ENCODE data around the gene COL23A1.

The COL23A1 gene

DNA sequence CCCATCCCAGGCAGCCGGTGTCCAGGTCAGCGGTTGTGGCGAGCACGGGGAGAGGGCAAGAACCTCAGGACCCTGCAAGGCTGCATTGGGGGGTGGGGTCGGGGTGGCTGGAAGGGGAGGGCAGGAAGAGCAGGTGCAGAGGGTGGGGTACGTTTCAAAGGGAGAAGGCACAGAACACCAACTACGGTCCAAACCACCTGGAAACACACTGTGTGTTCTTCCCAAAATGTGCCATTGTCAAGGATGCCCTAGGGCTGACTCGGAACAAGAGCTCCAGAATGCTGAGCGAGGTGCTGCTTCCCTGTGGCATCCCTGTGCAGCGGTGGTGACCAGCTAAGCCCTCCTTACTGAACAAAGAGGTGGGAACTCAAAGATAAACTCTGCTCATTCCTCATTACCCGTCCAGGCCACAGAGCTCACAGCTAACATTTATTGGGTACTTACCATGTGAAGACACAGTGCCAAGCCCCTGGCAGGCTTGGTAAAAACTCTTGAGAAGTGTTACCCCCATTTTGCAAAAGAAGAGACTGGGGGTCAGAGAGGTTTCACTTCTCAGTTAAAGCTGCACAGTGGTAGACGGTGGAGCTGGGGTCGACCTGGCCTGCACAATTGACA lies 153.8 kb downstream of the COL23A1 start:
- TF ChIP-seq, protein P1, sequence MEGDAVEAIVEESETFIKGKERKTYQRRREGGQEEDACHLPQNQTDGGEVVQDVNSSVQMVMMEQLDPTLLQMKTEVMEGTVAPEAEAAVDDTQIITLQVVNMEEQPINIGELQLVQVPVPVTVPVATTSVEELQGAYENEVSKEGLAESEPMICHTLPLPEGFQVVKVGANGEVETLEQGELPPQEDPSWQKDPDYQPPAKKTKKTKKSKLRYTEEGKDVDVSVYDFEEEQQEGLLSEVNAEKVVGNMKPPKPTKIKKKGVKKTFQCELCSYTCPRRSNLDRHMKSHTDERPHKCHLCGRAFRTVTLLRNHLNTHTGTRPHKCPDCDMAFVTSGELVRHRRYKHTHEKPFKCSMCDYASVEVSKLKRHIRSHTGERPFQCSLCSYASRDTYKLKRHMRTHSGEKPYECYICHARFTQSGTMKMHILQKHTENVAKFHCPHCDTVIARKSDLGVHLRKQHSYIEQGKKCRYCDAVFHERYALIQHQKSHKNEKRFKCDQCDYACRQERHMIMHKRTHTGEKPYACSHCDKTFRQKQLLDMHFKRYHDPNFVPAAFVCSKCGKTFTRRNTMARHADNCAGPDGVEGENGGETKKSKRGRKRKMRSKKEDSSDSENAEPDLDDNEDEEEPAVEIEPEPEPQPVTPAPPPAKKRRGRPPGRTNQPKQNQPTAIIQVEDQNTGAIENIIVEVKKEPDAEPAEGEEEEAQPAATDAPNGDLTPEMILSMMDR (conservative IDR thresholded peaks at IDR 0.05; ENCODE audit: low read depth, low read length) = no peak
- no peak for DNase-seq (ENCODE audit: low read depth)
- H3K4me3 ChIP-seq (ENCODE audit: low read length) = no peak overlapping the region

DNA sequence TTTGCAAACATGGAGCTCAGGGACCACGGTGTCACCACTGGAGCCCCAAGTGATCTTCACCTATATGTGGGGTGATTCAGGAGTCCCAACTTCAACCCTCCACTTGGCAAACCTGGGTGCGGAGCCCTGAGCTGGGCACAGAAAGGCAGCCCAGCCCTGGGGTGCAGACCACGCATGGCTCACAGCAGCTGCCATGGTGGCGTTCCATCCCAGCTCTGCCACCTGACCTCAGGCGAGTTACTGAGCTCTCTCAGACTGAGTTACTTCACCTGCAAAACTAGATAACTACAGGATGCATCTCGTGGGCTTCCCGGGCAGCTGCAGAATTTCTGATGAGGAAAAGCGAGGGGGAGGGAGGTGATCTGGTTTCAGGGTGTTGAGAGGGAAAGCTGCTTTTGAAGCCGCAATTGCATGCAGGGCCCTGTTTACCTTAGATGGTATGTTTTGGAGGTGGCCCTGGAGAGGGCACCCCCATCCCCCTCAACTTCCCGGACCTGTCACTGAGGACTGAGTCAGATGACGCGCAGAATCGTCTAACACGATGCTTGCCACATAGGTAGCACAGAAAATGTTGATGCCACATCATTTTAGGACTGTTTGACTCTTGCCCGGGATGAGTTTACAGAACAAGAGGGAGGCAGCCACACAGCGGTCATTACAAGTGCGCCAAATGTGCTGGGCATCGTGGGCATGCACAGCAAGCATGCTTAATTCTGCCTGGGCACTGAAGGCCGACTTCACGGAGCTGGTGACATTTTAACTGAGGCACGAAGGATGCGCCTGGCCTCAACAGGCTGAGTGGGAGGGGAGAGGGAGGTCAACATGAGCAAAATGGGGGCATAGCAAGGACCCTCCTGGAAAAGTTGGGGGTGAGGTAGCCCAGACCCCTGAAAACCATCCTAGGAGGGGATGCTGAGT lies 154.6 kb downstream of the COL23A1 start:
- DNase-seq (ENCODE audit: low read depth) = no peak
- TF ChIP-seq, protein P1 (conservative IDR thresholded peaks at IDR 0.05; ENCODE audit: low read depth, low read length) = no peak
- H3K4me3 ChIP-seq (ENCODE audit: low read length) = no peak overlapping the region

DNA sequence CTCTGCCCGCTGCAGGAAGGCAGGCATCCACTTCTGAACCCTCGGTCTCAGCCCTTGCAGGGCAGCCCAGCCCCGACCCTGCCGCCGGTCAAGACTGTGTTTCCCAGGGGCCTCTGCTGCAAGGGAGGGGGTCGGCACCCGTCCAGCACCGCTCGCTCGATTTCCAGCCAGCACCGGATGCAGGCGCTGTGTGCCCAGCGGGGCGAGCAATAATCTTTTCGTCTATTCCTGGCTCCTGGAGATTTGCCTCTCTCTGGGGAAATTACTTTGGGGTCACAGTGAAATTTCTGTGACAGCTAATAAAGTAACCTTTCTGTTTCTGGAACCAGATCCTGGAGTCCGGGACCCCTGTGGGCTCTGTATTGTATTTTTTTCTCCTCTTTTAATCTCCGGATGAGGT lies 155.3 kb downstream of the COL23A1 start:
- no peak for DNase-seq (ENCODE audit: low read depth)
- TF ChIP-seq, protein P1 (conservative IDR thresholded peaks at IDR 0.05; ENCODE audit: low read depth, low read length) = no peak
- H3K4me3 ChIP-seq (ENCODE audit: low read length) = no peak overlapping the region

DNA sequence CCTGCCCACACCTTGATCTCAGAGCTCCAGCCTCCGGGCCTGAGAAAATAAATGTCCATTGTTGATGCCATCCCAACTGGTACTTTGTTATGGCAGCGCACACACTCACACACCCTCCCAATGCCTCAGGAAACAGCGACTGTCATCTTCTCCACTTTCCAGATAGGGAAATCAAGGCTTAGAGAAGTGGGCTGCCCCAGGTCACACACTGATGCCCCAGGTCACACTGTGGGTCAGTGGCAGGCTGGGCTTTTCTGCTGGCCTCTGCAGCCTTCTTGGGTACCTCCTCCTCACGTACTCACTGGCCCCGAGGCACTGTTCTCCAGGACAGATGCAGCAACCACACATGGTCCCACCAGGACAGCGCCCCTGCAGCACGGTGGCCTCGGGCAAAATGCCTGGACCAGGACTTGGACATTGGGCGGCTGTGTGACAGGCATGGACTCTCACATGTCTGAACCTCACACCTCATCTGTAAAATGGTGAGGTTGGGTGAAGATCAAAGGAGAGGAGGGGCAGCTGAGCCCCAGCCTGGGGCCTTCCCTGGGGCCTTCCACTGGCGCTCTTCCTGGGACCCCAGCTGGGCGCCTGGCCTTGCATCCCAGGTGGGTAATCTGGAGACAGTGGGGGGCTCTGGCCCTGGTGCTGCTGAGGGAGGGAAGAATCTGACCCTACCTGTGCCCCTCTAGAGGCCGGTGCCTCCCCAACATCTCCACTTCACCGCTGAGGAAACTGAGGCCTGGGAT lies 156.0 kb downstream of the COL23A1 start:
- no peak overlapping the region for H3K4me3 ChIP-seq (ENCODE audit: low read length)
- TF ChIP-seq, protein P1 (conservative IDR thresholded peaks at IDR 0.05; ENCODE audit: low read depth, low read length) = no peak
- no peak for DNase-seq (ENCODE audit: low read depth)

DNA sequence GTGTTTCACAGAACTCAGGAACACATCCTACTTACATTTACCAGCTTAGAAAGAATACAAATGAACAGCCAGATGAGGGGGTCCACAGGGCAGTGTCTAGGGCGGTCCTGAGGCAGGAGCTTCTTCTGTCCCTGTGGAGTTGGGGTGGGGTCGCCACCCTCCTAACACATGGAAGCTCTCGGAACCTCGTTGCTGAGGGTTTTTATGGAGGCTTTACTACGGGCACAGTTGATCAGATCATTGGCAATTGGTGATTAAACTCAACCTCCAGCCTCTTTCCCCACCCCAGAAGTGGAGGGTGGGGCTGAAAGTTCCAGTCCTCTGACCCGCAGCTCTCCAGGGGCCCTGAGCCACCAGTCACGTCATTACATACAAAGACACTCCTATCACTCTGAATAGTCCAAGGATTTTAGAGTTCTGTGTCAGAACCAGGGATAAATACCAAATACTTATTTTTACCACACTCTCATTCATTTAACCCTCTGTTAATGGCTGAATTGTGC lies 156.9 kb downstream of the COL23A1 start:
- TF ChIP-seq, protein P1 (conservative IDR thresholded peaks at IDR 0.05; ENCODE audit: low read depth, low read length) = no peak
- H3K4me3 ChIP-seq (ENCODE audit: low read length) = no peak overlapping the region
- DNase-seq (ENCODE audit: low read depth) = no peak

DNA sequence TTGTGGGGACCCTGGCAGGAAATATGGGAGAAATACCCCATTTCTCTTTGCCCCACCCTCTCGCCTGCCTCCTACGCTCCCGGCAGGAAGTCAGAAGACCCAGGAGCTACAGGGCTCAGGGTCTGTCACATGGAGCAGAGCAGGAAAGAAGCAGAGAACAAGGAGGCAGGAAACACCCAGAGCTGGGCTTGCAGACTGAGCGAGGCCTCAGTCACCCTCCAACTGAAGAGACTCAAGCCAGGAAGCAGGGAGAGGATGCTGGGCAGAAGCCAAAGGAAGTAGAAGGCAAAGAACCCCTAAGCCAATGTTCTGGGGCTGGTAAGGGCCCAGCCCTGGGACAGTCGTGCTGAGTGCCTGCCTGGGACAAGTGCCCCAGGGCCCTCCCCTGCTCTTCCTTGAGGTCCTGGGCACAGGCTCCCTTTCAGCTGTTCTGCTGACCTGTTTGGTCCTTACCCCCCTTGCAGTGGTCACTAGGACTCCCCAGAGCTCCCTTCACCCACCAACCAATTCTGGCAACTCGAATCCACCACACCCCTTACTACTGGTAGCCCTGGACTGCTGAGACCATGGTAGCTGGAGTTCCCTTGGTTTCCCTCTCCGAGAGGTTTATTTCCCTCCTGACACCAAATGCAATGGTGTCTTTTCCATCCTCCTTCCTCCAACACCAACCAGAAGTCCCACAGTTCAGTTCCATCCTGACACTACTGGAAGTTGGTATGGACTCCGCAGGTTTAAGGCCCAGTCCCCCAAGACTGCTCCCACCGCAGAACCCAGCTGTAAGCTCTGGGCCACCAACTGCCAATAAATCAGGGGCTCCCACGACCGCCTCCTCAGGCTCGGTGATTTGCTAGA lies 157.5 kb downstream of the COL23A1 start:
- no peak overlapping the region for H3K4me3 ChIP-seq (ENCODE audit: low read length)
- TF ChIP-seq, protein P1 (conservative IDR thresholded peaks at IDR 0.05; ENCODE audit: low read depth, low read length) = no peak
- no peak for DNase-seq (ENCODE audit: low read depth)
